Body of pancreas (tissue), 4 donors: ENCODE measurements around the gene ACSL4.

Experiments used
- POLR2A ChIP-seq, 3 donors: fragments of 450-650 bp; IDR thresholded peaks; one replicate each; pipeline ENCODE4 v1.6.1; 2016; ENCODE audit warnings: antibody characterized with exemption in 3 of 3, mild to moderate bottlenecking in 2 of 3
- TF ChIP-seq, protein P1 (sequence below), 7 experiments: fragments of 450-650 bp in 4 of 7; fragments of 200-600 bp in 3 of 7; sonication (generic) in 3 of 7; IDR thresholded peaks; one replicate each; pipeline ENCODE4 v1.5.1; 2016 to 2019; ENCODE audit warnings: antibody characterized with exemption in 7 of 7

DNA sequence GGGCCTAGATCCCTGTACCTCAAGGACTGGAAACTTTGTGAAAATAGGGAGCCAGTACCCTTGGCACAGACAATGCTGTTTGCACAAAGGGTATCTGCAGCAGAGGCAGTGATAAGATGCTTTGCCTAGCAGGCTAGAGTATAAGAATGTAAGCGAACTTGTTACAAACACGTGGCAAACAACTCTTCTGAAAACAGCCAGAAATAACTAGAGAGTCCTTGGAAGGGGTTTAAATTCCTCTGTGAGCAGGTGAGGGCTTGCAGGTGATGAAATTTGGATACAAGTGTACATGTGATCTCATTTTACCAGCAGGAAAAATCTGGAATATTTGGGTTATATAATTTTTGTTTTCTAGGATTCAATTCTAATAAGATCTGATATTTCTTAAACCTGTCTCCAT, 18.6 kb upstream of the ACSL4 start:
- TF ChIP-seq, protein P1, sequence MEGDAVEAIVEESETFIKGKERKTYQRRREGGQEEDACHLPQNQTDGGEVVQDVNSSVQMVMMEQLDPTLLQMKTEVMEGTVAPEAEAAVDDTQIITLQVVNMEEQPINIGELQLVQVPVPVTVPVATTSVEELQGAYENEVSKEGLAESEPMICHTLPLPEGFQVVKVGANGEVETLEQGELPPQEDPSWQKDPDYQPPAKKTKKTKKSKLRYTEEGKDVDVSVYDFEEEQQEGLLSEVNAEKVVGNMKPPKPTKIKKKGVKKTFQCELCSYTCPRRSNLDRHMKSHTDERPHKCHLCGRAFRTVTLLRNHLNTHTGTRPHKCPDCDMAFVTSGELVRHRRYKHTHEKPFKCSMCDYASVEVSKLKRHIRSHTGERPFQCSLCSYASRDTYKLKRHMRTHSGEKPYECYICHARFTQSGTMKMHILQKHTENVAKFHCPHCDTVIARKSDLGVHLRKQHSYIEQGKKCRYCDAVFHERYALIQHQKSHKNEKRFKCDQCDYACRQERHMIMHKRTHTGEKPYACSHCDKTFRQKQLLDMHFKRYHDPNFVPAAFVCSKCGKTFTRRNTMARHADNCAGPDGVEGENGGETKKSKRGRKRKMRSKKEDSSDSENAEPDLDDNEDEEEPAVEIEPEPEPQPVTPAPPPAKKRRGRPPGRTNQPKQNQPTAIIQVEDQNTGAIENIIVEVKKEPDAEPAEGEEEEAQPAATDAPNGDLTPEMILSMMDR (IDR thresholded peaks at IDR 0.05), result no peak
- TF ChIP-seq POLR2A (IDR thresholded peaks at IDR 0.05), result no peak
